ENCODE data around the gene PLSCR2.
"Not testable (repeated sequence)": the region's sequence is repeated elsewhere in the genome, so short reads cannot be mapped to it uniquely, and the experiment has no call there.

PLSCR2 gene

DNA sequence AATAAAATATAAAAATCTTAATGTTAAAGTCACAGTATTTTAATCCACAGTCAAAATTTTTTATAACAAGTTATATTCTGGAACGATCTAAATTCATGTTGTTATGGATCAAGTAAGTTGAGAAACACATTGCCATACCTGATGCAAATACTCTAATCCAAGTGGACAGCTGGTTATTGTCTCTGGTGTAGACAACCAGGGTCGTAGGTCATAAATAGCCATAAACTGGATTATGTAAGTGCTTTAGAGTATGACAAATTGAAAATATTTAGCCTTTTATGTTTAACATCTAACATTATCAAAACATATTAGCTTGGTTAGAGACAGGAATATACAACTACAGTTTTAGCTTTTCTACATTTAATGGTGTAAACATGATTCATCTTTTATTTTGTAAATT is 53.0 kb downstream of the PLSCR2 start:
- DNase-seq (ENCODE audit: low read depth) = no peak

DNA sequence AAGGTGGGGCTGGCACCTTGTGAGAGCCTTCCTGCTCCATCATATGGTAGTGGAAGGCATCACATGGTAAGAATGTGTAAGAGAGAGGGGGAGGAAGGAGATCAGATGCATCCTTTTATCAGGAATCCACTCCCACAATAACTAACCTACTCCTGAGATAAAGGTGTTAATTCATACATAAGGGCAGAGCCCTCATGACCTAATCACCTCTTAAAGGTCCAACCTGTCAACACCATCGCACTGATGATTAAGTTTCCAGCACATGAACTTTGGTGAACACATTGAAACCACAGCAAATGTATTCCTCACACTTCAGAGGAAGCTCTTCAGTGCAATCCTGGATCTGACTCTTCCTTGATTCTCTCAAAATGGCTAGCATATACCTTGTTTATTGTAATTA is 55.4 kb downstream of the PLSCR2 start:
- DNase-seq (ENCODE audit: low read depth) = no peak

GRCh38 chr3:146412711-146413110 is 56.6 kb downstream of the PLSCR2 start:
- not testable (repeated sequence) for DNase-seq (ENCODE audit: low read depth)

DNA sequence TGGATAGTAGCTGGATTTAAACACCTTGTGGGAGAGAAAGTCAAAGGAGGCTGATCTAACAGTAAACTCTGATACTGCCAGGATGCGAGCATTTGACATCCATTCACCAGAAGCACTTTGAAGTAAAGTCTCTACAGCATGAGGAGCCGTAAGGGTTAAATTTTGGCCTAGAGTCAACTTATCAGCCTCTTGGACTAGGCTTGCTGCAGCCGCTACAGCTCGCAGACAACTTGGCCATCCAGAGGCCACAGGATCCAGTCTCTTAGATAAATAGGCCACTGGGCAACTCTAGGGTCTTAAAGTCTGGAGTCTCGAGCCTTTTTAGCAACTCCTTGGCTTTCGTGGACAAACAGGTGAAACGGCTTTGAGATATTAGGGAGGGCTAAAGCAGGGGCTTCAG is 61.4 kb downstream of the PLSCR2 start:
- no peak for DNase-seq (ENCODE audit: low read depth)

DNA sequence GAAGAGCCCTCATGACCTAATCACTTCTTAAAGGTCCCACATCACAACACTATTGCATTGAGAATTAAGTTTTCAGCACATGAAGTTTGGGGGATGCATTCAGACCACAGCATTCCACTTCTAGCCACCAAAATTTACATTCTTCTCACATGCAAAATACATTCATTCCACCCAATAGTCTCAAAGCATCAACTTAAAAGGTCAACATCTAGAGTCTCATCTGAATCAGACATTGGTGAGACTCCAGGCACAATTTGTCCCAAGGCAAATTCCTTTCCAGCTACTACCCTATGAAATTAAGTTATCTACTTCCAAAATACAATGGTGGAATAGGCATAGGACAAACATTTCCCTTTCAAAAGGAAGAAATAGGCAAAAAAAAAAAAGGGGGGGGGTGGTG is 64.9 kb downstream of the PLSCR2 start:
- DNase-seq (ENCODE audit: low read depth) = no peak

GRCh38 chr3:146403792-146404191 is 65.6 kb downstream of the PLSCR2 start:
- DNase-seq (ENCODE audit: low read depth) = no peak

DNA sequence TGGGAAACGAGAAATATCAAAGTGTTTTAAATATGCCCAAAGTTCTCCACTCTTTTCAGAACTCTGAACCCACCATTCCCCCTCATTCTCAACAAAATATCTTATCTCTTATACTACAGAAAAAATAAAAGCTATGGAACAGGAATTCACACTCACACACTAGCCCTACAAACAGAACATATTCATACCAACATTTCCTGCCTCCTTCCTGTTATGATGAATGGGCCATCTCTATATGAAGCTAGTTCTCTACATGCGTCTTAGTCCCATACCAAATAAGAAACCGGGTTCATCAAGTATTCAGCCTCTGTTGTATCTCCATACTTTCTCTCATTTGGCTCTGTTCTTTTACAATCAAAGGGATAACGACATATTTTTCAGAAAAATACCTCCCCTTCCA is 72.6 kb downstream of the PLSCR2 start:
- no peak for DNase-seq (ENCODE audit: low read depth)

DNA sequence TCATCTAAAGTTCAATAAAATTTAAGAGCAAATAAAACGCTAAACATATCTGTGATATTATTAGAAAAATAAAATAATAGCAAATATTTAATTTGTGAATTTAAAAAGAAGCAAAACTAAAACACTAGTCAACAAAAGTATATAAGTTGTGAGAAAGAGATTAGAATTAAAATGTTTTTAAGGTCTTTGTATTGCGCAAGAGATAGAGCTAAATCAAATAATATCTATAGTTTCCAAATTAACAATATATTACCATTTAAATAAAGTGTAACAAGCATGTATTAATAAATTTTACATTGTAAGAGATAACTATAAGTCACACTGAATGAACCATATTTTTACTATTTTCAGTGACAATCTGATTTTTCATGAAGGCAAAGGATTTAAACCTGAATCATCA is 74.2 kb downstream of the PLSCR2 start:
- no peak for DNase-seq (ENCODE audit: low read depth)

GRCh38 chr3:146390957-146391356 is 78.4 kb downstream of the PLSCR2 start:
- peak; percentile 88 for DNase-seq (ENCODE audit: low read depth)

DNA sequence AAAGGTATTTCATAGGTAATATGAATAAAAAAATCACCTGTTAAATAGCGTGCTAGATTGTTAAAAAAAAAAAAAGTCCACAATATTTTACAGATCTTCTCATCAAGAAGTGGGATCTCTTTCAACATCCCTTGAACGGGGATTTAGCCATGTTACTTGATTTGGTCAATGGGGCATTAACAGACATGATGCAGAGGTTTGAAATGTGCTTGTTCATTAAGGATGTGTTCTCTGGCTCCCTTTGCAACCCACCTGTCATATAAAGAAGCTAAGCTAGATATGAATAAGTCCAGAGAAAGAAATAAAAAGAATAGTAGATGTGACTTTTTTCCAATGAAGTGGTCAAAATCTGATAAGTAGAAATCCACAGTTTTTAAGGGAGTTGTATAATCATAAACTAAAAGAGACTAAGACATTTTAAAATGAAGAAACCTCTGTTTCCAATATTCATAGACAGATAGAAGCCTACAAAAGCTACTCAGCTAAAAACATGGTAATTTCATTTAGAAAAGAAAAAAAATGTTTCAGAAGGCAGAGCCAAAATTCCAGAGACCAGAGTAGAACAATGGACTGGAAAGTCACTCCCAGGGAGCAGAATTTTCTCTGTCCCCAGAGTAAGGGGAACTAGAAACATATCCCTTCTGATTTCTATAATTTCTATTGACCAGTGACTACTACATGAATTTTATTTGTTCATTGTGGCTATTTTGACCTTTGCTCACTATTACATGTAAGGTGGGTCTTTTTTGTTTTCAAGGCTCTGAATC is 79.2 kb downstream of the PLSCR2 start:
- no peak for DNase-seq (ENCODE audit: low read depth)

DNA sequence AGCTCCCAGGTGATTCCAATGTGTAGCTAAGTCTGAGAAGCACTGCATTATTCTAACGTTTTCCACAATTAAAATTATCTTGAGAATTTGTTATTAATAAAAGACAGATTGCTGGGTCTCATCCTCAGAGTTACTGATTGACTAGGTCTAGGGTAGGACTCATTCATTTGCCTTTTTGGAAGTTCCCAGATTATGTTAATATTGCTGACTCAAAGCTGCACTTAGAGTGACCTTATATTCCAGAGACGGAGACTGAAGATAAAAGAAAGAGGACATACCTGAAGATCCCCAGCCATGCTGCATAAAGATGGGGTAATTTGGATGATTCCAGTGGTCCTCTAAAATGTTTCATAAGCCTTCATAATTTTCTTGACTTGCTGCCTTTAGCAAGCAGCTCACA is 81.8 kb downstream of the PLSCR2 start:
- DNase-seq (ENCODE audit: low read depth) = no peak

GRCh38 chr3:146386936-146387335 is 82.4 kb downstream of the PLSCR2 start:
- DNase-seq (ENCODE audit: low read depth) = no peak

- no peak for DNase-seq (ENCODE audit: low read depth)
Measured at GRCh38 chr3:146384786-146385185, 84.6 kb downstream of the PLSCR2 start.
